ENCODE measurements around the gene IER3.

Gene IER3

GRCh38 chr6:30738532-30738931, 5.8 kb downstream of the IER3 start:
- DNase-seq (ENCODE audit: low read depth), result no peak
- TF ChIP-seq, protein P1, sequence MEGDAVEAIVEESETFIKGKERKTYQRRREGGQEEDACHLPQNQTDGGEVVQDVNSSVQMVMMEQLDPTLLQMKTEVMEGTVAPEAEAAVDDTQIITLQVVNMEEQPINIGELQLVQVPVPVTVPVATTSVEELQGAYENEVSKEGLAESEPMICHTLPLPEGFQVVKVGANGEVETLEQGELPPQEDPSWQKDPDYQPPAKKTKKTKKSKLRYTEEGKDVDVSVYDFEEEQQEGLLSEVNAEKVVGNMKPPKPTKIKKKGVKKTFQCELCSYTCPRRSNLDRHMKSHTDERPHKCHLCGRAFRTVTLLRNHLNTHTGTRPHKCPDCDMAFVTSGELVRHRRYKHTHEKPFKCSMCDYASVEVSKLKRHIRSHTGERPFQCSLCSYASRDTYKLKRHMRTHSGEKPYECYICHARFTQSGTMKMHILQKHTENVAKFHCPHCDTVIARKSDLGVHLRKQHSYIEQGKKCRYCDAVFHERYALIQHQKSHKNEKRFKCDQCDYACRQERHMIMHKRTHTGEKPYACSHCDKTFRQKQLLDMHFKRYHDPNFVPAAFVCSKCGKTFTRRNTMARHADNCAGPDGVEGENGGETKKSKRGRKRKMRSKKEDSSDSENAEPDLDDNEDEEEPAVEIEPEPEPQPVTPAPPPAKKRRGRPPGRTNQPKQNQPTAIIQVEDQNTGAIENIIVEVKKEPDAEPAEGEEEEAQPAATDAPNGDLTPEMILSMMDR (IDR thresholded peaks at IDR 0.05; ENCODE audit: control insufficient read depth, extremely low read depth, insufficient read depth), result no peak
- no peak overlapping the region for H3K4me3 ChIP-seq (ENCODE audit: low read depth, low read length)

DNA sequence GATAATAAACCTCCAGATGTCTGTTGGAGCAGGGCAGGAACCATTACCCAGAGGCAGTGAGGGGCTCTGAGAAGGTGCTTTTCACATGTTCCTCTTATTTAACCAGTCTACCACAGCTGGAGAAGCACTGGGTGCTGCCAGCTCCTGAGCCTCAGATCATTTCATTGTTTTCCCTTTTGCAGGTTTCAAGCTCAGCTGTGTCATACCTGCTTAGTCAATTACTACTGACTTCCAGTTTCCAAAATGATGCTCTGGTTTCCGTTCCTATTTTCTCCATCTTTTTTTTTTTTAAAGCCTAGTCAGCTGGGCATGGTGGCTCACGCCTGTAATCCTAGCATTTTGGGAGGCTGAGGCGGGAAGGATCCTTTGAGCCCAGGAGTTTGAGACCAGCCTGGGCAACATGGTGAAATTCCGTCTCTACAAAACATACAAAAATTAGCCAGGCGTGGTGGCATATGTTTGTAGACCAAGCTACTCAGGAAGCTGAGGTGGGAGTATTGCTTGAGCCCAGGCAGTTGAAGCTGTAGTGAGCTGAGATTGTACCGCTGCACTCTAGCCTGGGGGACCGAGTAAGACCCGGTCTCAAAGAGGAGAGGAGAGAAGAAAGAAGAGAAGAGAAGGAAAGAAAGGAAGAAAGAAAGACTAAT, 8.6 kb downstream of the IER3 start:
- TF ChIP-seq, protein P1 (IDR thresholded peaks at IDR 0.05; ENCODE audit: control insufficient read depth, extremely low read depth, insufficient read depth), result no peak
- DNase-seq (ENCODE audit: low read depth), result no peak
- H3K4me3 ChIP-seq (ENCODE audit: low read depth, low read length), result no peak overlapping the region

- H3K4me3 ChIP-seq (ENCODE audit: low read depth, low read length), result no peak overlapping the region
- no peak for DNase-seq (ENCODE audit: low read depth)
- TF ChIP-seq, protein P1 (IDR thresholded peaks at IDR 0.05; ENCODE audit: control insufficient read depth, extremely low read depth, insufficient read depth), result no peak
Measured at GRCh38 chr6:30732237-30732943, 12.0 kb downstream of the IER3 start.

- TF ChIP-seq, protein P1 (IDR thresholded peaks at IDR 0.05; ENCODE audit: control insufficient read depth, extremely low read depth, insufficient read depth), result peak; percentile 98
- H3K4me3 ChIP-seq (ENCODE audit: low read depth, low read length), result no peak overlapping the region
- no peak for DNase-seq (ENCODE audit: low read depth)
Measured at GRCh38 chr6:30730601-30731435, 13.5 kb downstream of the IER3 start.

DNA sequence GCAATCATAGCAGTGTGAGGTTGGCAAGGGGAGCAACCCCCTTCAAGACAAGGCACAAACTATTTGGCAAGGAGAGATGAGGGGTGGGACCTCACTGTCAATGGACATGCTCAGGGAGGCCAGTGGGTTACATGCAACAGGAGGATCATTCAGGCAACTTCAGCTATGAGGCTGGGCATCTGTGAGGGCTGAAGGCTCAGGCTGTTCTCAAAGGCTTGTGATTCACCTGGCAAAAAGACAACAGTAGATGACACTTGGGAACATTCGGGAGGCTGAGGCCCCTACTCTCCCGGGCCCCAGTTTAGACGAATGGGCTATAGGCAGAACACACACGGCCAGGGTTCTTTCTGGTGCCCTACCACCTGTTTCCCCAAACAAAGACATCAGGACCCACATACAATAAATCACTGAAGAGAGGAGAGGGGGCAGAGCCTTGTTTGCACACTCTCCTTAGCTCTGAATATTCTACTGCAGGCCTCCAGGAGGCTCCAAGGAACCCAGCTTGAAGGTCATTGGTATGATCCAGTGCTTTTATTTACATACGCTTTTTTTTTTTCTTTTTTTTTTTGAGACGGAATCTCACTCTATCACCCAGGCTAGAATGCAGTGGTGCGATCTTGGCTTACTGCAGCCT, 16.3 kb downstream of the IER3 start:
- no peak overlapping the region for H3K4me3 ChIP-seq (ENCODE audit: low read depth, low read length)
- TF ChIP-seq, protein P1 (IDR thresholded peaks at IDR 0.05; ENCODE audit: control insufficient read depth, extremely low read depth, insufficient read depth), result no peak
- DNase-seq (ENCODE audit: low read depth), result no peak

DNA sequence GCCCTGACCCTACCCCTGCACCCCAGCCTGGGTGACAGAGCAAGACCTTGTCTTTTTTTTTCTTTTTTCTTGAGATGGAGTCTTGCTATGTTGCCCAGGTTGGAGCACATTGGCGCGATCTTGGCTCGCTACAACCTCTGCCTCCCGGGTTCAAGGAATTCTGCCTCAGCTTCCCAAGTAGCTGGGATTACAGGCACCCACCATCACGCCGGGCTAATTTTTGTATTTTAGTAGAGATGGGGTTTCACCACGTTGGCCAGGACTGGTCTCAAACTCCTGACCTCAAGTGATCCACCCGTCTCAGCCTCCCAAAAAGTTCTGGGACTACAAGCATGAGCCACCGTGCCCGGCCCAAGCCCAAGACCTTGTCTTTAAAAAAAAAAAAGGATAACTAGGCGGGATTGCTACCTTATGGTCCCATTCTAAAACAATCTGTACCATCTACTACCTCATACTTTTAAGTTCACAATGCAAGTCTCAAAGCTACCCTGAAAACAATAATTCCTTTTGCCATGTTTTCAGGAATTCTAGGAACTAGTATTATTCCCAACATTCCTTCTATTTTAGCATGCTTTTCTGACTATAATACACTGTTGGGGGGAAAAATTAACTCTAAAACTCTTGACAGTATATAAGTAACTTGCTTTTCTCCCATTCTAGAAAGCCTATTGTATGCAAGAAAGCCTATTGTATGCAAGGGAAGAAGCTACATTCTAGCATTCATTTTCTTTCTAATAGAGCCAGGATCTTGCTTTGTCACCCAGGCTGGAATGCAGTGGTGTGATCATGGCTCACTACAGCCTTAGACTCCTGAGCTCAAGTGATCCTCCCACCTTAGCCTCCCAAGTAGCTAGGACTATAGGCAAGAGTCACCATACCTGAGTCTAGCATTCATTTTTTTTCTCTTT, 17.6 kb downstream of the IER3 start:
- no peak overlapping the region for H3K4me3 ChIP-seq (ENCODE audit: low read depth, low read length)
- TF ChIP-seq, protein P1 (IDR thresholded peaks at IDR 0.05; ENCODE audit: control insufficient read depth, extremely low read depth, insufficient read depth), result no peak
- DNase-seq (ENCODE audit: low read depth), result no peak
